SK-N-SH (cell line): ENCODE data around the gene SDK1. TPM values are rescaled to one million over a fixed set of nuclear protein-coding genes. Genes with fewer than 3 reads are reported as not detected.

Source experiments
- CTCF ChIA-PET: fragments of 300-600, 350-600 bp; formaldehyde crosslinking; extraction: SDS; loops from one replicate; lab custom pipeline; 2021; lab: Yijun Ruan, JAX
- POLR2A ChIA-PET: fragments of 350-600 bp; sonication (Branson Sonifier 250); formaldehyde crosslinking; extraction: SDS; loops from one replicate; lab custom pipeline; 2020; ENCODE audit warnings: antibody characterized with exemption, inconsistent platforms; lab: Yijun Ruan, JAX
- DNase-seq: peaks from one replicate; pipeline ENCODE4 v3.0.0; 2012
- H2AFZ ChIP-seq: fragments of 200-600 bp; sonication (generic); 2 replicates; pipeline ENCODE4 v1.8.1; 2016; ENCODE audit warnings: antibody characterized with exemption, mild to moderate bottlenecking, low read depth
- H3F3A ChIP-seq: fragments of 200-600 bp; sonication (generic); replicated peaks from 2 replicates; pipeline ENCODE3; 2016; ENCODE audit warnings: antibody characterized with exemption, mild to moderate bottlenecking; ENCODE audit not compliant: insufficient read depth
- H3K27ac ChIP-seq, 2 experiments: fragments of 200-500 bp in 1 of 2; fragments of 200-600 bp in 1 of 2; sonication (Bioruptor generic) in 1 of 2; sonication (generic), shearing (Covaris generic) in 1 of 2; 2 replicates each; pipeline versions ENCODE4 v1.5.1 to v1.6.1; 2014 to 2016; ENCODE audit warnings: low read depth in 2 of 2, inconsistent platforms in 1 of 2, low read length in 1 of 2, mild to moderate bottlenecking in 1 of 2, mixed read lengths in 1 of 2
- H3K27me3 ChIP-seq: fragments of 200-600 bp; sonication (generic), shearing (Covaris generic); 2 replicates; pipeline ENCODE4 v1.6.1; 2016; ENCODE audit warnings: mixed run types; ENCODE audit not compliant: insufficient read depth
- H3K36me3 ChIP-seq, 2 experiments: fragments of 200-500 bp in 1 of 2; fragments of 200-600 bp in 1 of 2; sonication (Bioruptor generic) in 1 of 2; sonication (generic) in 1 of 2; replicated peaks in 1 of 2; 2 replicates each; pipeline versions ENCODE3 to v1.5.1; 2014 to 2016; ENCODE audit warnings: low read length in 1 of 2, mild to moderate bottlenecking in 1 of 2; ENCODE audit not compliant: insufficient read depth in 2 of 2, control insufficient read depth in 1 of 2
- H3K4me1 ChIP-seq, 2 experiments: fragments of 200-500 bp in 1 of 2; fragments of 200-600 bp in 1 of 2; sonication (Bioruptor generic) in 1 of 2; sonication (generic), shearing (Covaris generic) in 1 of 2; 2 replicates each; pipeline versions ENCODE4 v1.5.1 to v1.6.1; 2014 to 2016; ENCODE audit warnings: low read depth in 1 of 2, low read length in 1 of 2, mixed run types in 1 of 2; ENCODE audit not compliant: insufficient read depth in 2 of 2, control insufficient read depth in 1 of 2
- H3K4me2 ChIP-seq: fragments of 200-600 bp; sonication (generic), shearing (Covaris generic); 2 replicates; pipeline ENCODE4 v1.6.1; 2017; ENCODE audit warnings: mixed run types
- H3K4me3 ChIP-seq, 2 experiments: fragments of 200-500 bp in 1 of 2; fragments of 200-600 bp in 1 of 2; sonication (Bioruptor generic) in 1 of 2; sonication (generic), shearing (Covaris generic) in 1 of 2; 2 replicates each; pipeline versions ENCODE4 v1.5.1 to v1.8.1; 2014 to 2016; ENCODE audit warnings: low read depth in 2 of 2, inconsistent platforms in 1 of 2, low read length in 1 of 2, mild to moderate bottlenecking in 1 of 2, mixed read lengths in 1 of 2, moderate library complexity in 1 of 2
- H3K79me2 ChIP-seq: fragments of 200-600 bp; sonication (generic); 2 replicates; pipeline ENCODE4 v1.8.1; 2017; ENCODE audit warnings: mild to moderate bottlenecking; ENCODE audit not compliant: insufficient read depth
- H3K9ac ChIP-seq: fragments of 200-600 bp; sonication (generic); 2 replicates; pipeline ENCODE4 v1.6.1; 2017; ENCODE audit warnings: mixed run types
- H3K9me2 ChIP-seq: fragments of 200-600 bp; sonication (generic); 2 replicates; pipeline ENCODE4 v1.6.1; 2017; ENCODE audit warnings: mixed run types
- H3K9me3 ChIP-seq: fragments of 200-600 bp; sonication (generic); 2 replicates; pipeline ENCODE4 v1.6.1; 2017; ENCODE audit warnings: mixed run types, mild to moderate bottlenecking, moderate library complexity
- H4K20me1 ChIP-seq: fragments of 200-600 bp; sonication (generic); 2 replicates; pipeline ENCODE4 v1.6.1; 2017; ENCODE audit warnings: mild to moderate bottlenecking, mixed run types; ENCODE audit not compliant: insufficient read depth
- EP300 ChIP-seq, 2 experiments: IDR thresholded peaks; 2 replicates each; pipeline versions ENCODE4 v1.4.0 to v1.6.1; 2012; ENCODE audit warnings: borderline replicate concordance in 1 of 2, low read depth in 1 of 2, low read length in 1 of 2
- FOXJ3 ChIP-seq: sonication (generic); formaldehyde crosslinking; IDR thresholded peaks from 2 replicates; pipeline ENCODE4 v1.5.1; 2020; ENCODE audit warnings: mild to moderate bottlenecking, missing genetic modification reagents
- GABPA ChIP-seq: IDR thresholded peaks from 2 replicates; pipeline ENCODE4 v1.4.0; 2012; ENCODE audit warnings: low read depth, mild to moderate bottlenecking
- JUND ChIP-seq: IDR thresholded peaks from 2 replicates; pipeline ENCODE4 v1.4.0; 2012
- MEF2A ChIP-seq: IDR thresholded peaks from 2 replicates; pipeline ENCODE4 v1.4.0; 2012; ENCODE audit warnings: low read depth, borderline replicate concordance
- MXI1 ChIP-seq: IDR thresholded peaks from 2 replicates; pipeline ENCODE4 v1.6.1; 2012; ENCODE audit warnings: mild to moderate bottlenecking, low read depth, low read length, improper control_type of control experiment
- NRF1 ChIP-seq: IDR thresholded peaks from 2 replicates; pipeline ENCODE4 v1.6.1; 2012; ENCODE audit warnings: low read depth, mild to moderate bottlenecking, low read length
- POLR2AphosphoS5 ChIP-seq: IDR thresholded peaks from 2 replicates; pipeline ENCODE4 v1.6.1; 2012; ENCODE audit warnings: low read depth, low read length
- SMC3 ChIP-seq: IDR thresholded peaks from 2 replicates; pipeline ENCODE4 v1.6.1; 2012; ENCODE audit warnings: low read depth, low read length, improper control_type of control experiment
- TCF12 ChIP-seq: IDR thresholded peaks from 2 replicates; pipeline ENCODE4 v1.4.0; 2012
- USF2 ChIP-seq: fragments of 150-350 bp; IDR thresholded peaks from 2 replicates; pipeline ENCODE4 v1.6.1; 2017; ENCODE audit warnings: antibody characterized with exemption, low read length, low read depth, borderline replicate concordance
- YY1 ChIP-seq: IDR thresholded peaks from 2 replicates; pipeline ENCODE4 v1.4.0; 2012; ENCODE audit warnings: low read depth, mild to moderate bottlenecking
- ZBTB33 ChIP-seq: IDR thresholded peaks from 2 replicates; pipeline ENCODE4 v1.4.0; 2012; ENCODE audit warnings: low read depth, borderline replicate concordance
- WGBS: methylation state at CpG from one replicate; pipeline ENCODE4 v1.1.6; 2017; ENCODE audit warnings: low lambda C conversion rate; 5-methylcytosine and 5-hydroxymethylcytosine counted together
- polyA plus RNA-seq, 3 experiments: library from polyadenylated mRNA; depleted of rRNA; stranded (reverse); fragments of >200 nt; gene quantifications; 2 replicates each; pipeline ENCODE4 v1.2.3, GENCODE V29; 2012

SDK1 gene
- polyA plus RNA-seq, 1 of the 3 experiments (the other 2 are of a cell fraction) = 1.2 TPM

DNA sequence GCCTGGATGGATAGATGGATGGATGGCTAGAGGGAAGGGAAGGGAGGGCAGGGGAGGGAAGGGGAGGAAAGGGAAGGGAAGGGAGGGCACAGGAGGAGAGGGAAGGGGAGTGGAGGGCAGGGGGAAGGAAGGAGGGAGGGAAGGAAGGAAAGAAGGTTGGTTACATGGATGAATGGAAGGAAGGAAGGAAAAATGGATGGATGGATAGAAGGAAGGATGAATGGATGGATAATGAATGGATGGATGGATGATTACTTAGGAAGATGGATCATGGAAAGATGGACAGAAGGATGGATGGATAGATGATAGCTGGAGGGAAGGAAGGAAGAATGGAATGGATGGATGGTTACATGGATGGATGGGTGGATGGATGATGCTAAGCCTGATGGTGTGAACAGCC lies 929.3 kb downstream of the SDK1 start:
- no peaks in the 10 kb centered on the region for H3K79me2 ChIP-seq
- POLR2A ChIA-PET = no interaction called here
- no peaks in the 10 kb centered on the region for H4K20me1 ChIP-seq

GRCh38 chr7:4233146-4233545 lies 932.1 kb downstream of the SDK1 start:
- TF ChIP-seq MXI1 (no peak), MEF2A (no peak), ZBTB33 (no peak), USF2 (no peak)
- H3K4me1 ChIP-seq = no peaks in the 10 kb centered on the region
- H3K36me3 ChIP-seq = no peaks in the 10 kb centered on the region
- no peak overlapping the region for H2AFZ ChIP-seq
- no peaks in the 10 kb centered on the region for H3F3A ChIP-seq
- no peak overlapping the region for H3K4me2 ChIP-seq
- CTCF ChIA-PET = no interaction called here
- 62% methylated on average over 15 of the region's 15 CpGs for WGBS
- DNase-seq = no peak
- H3K27ac ChIP-seq = no peak overlapping the region
- no peaks in the 10 kb centered on the region; the same call in 1 of the 2 replicates for H3K9me3 ChIP-seq
- no peaks in the 10 kb centered on the region for H3K27me3 ChIP-seq
- H3K9ac ChIP-seq = no peak overlapping the region
- POLR2A ChIA-PET = no interaction called here
- no peak overlapping the region for H3K4me3 ChIP-seq
- H3K79me2 ChIP-seq = no peaks in the 10 kb centered on the region
- no peaks in the 10 kb centered on the region for H4K20me1 ChIP-seq
- no peaks in the 10 kb centered on the region for H3K9me2 ChIP-seq

More for the DNA sequence above, 929.3 kb downstream of the SDK1 start:
- Histone ChIP-seq H2AFZ (no peak overlapping the region), H3K36me3 (no peaks in the 10 kb centered on the region), H3K4me2 (no peak overlapping the region), H3F3A (no peaks in the 10 kb centered on the region), H3K27me3 (no peaks in the 10 kb centered on the region), H3K9me3 (no peaks in the 10 kb centered on the region), H3K4me1 (peaks cover 0 to 2% of the 10 kb centered on the region in 2 experiments; a peak in 1 of 4 replicates), H3K9ac (no peak overlapping the region), H3K4me3 (no peak overlapping the region), H3K27ac (no peak overlapping the region), H3K9me2 (no peaks in the 10 kb centered on the region)
- no peak for DNase-seq
- TF ChIP-seq NRF1 (no peak), ZBTB33 (no peak), JUND (no peak), GABPA (no peak), SMC3 (no peak), MXI1 (no peak), TCF12 (no peak), FOXJ3 (no peak), POLR2AphosphoS5 (no peak), YY1 (no peak), EP300 (IDR thresholded peaks at IDR 0.05; ENCODE audit: borderline replicate concordance in 1 of 2, low read depth in 1 of 2, low read length in 1 of 2) (no peak)
- CTCF ChIA-PET = no interaction called here
